Mononuclear cell (primary cell): ENCODE data around the gene MEMO1. TPM values are rescaled to one million over a fixed set of nuclear protein-coding genes. Genes with fewer than 3 reads are reported as not detected.

ENCODE experiments used
- total RNA-seq: library from RNA; depleted of rRNA; stranded (reverse); fragments of >200 nt; gene quantifications from one replicate; pipeline ENCODE4 v1.2.3, GENCODE V29; 2012

The MEMO1 gene
- total RNA-seq, 1 donor, result 41.7 TPM

Other genes with a start within 250 kb of the MEMO1 start
- gene DPY30, start 28.8 kb upstream of the MEMO1 start, total RNA-seq, result 9.3 TPM
- 47.3 TPM for gene SPAST, start 52.5 kb upstream of the MEMO1 start, total RNA-seq
- gene SLC30A6, start 154.9 kb upstream of the MEMO1 start, total RNA-seq, result 8.5 TPM